HG02763 (cell line): ENCODE data around the gene TUBB4B.
A peak's percentile ranks its signal among the peaks of the same experiment; 100 is the strongest.

Experiments
- ATAC-seq: cut with Tn5 transposase; IDR thresholded peaks from one replicate; pipeline ENCODE4 v1.9.1; 2021; ENCODE audit warnings: mild to moderate bottlenecking, moderate library complexity; ENCODE audit not compliant: unreplicated experiment

The TUBB4B gene

GRCh38 chr9:137212520-137212919 is 28.6 kb upstream of the TUBB4B start:
- no peak for ATAC-seq

- no peak for ATAC-seq
These were observed 27.7 kb upstream of the TUBB4B start for GRCh38 chr9:137213160-137214060.

GRCh38 chr9:137214620-137215019 is 26.5 kb upstream of the TUBB4B start:
- ATAC-seq: no peak

- ATAC-seq: no peak
These were observed 25.7 kb upstream of the TUBB4B start for GRCh38 chr9:137215196-137215986.

- no peak for ATAC-seq
These were observed 24.7 kb upstream of the TUBB4B start for GRCh38 chr9:137216188-137216965.

GRCh38 chr9:137217276-137218211 is 23.5 kb upstream of the TUBB4B start:
- no peak for ATAC-seq

- ATAC-seq: no peak
These were observed 22.8 kb upstream of the TUBB4B start for GRCh38 chr9:137218212-137218753.

GRCh38 chr9:137218754-137219271 is 22.3 kb upstream of the TUBB4B start:
- ATAC-seq: no peak

- no peak for ATAC-seq
These were observed 21.2 kb upstream of the TUBB4B start for GRCh38 chr9:137219757-137220316.

GRCh38 chr9:137220317-137221094 is 20.6 kb upstream of the TUBB4B start:
- ATAC-seq: no peak

- ATAC-seq: no peak
These were observed 20.0 kb upstream of the TUBB4B start for GRCh38 chr9:137221095-137221505.

GRCh38 chr9:137221506-137222111 is 19.5 kb upstream of the TUBB4B start:
- no peak for ATAC-seq

GRCh38 chr9:137222190-137223077 is 18.7 kb upstream of the TUBB4B start, which contains the start of gene RNF208:
TSS of gene RNF208 (minus strand) at chr9:137222240. CDS start at chr9:137221212, 1,028 bp downstream.
- no peak for ATAC-seq

GRCh38 chr9:137223078-137223970 is 17.8 kb upstream of the TUBB4B start:
- peak; percentile 75 for ATAC-seq

- no peak for ATAC-seq
These were observed 16.0 kb upstream of the TUBB4B start, which contains the start of gene CYSRT1 for GRCh38 chr9:137224830-137225694. TSS of gene CYSRT1 (plus strand) at chr9:137225174. CDS start at chr9:137225622, 448 bp downstream.
